HepG2 (cell line): Measurements from ENCODE around the gene SPHK2. TPM values are rescaled to one million over a fixed set of nuclear protein-coding genes. Genes with fewer than 3 reads are reported as not detected.

Experiments used
- DR1 ChIP-seq: sonication (generic); formaldehyde crosslinking; IDR thresholded peaks from 2 replicates; pipeline ENCODE4 v1.8.0; 2021; ENCODE audit warnings: mild to moderate bottlenecking, missing genetic modification reagents, inconsistent platforms
- HCFC1 ChIP-seq: fragments of 150-350 bp; IDR thresholded peaks from 2 replicates; pipeline ENCODE4 v1.6.1; 2014; ENCODE audit warnings: low read depth, low read length
- KAT2B ChIP-seq: fragments of 150-350 bp; IDR thresholded peaks from 2 replicates; pipeline ENCODE4 v1.6.1; 2014; ENCODE audit warnings: low read depth, low read length, borderline replicate concordance
- KMT2A ChIP-seq: sonication (generic); formaldehyde crosslinking; IDR thresholded peaks from 2 replicates; pipeline ENCODE4 v1.4.0; 2020; ENCODE audit warnings: missing genetic modification reagents
- MAFG ChIP-seq: sonication (generic); formaldehyde crosslinking; IDR thresholded peaks from 2 replicates; pipeline ENCODE4 v1.5.1; 2020; ENCODE audit warnings: mild to moderate bottlenecking, missing genetic modification reagents
- MIXL1 ChIP-seq: IDR thresholded peaks from 2 replicates; pipeline ENCODE4 v1.6.1; 2016
- PHB2 ChIP-seq: fragments of 450-650 bp; IDR thresholded peaks from 2 replicates; pipeline ENCODE4 v1.6.1; 2018; ENCODE audit not compliant: partially characterized antibody
- RCOR2 ChIP-seq: IDR thresholded peaks from 2 replicates; pipeline ENCODE4 v1.6.1; 2016; ENCODE audit warnings: missing biosample characterization, missing genetic modification reagents
- TCF12 ChIP-seq, 2 experiments: fragments of 450-650 bp in 1 of 2; sonication (generic) in 1 of 2; formaldehyde crosslinking in 1 of 2; IDR thresholded peaks; 2 replicates each; pipeline versions ENCODE4 v1.6.1 to v1.8.0; 2017 to 2022; ENCODE audit warnings: antibody characterized with exemption in 1 of 2, mild to moderate bottlenecking in 1 of 2, missing genetic modification reagents in 1 of 2, moderate library complexity in 1 of 2
- TRIM24 ChIP-seq: sonication (generic); formaldehyde crosslinking; IDR thresholded peaks from 2 replicates; pipeline ENCODE4 v1.8.0; 2022; ENCODE audit warnings: mild to moderate bottlenecking, missing genetic modification reagents
- ZFX ChIP-seq: sonication (generic); formaldehyde crosslinking; IDR thresholded peaks from 2 replicates; pipeline ENCODE4 v1.4.0; 2020; ENCODE audit warnings: mild to moderate bottlenecking, low read depth, missing genetic modification reagents, moderate library complexity
- ZNF256 ChIP-seq: sonication (generic); formaldehyde crosslinking; conservative IDR thresholded peaks from 2 replicates; pipeline ENCODE4 v1.4.0; 2020; ENCODE audit warnings: missing genetic modification reagents
- ZNF33A ChIP-seq: sonication (generic); formaldehyde crosslinking; IDR thresholded peaks from 2 replicates; pipeline ENCODE4 v1.5.1; 2020; ENCODE audit warnings: missing genetic modification reagents, mild to moderate bottlenecking, moderate library complexity, borderline replicate concordance
- ZNF350 ChIP-seq: sonication (generic); formaldehyde crosslinking; IDR thresholded peaks from 2 replicates; pipeline ENCODE4 v1.4.0; 2020; ENCODE audit warnings: mild to moderate bottlenecking, low read depth, missing genetic modification reagents, borderline replicate concordance
- ZNF44 ChIP-seq: sonication (generic); formaldehyde crosslinking; IDR thresholded peaks from 2 replicates; pipeline ENCODE4 v1.5.1; 2020; ENCODE audit warnings: mild to moderate bottlenecking, missing genetic modification reagents
- ZNF598 ChIP-seq: sonication (generic); formaldehyde crosslinking; IDR thresholded peaks from 2 replicates; pipeline ENCODE4 v1.5.1; 2020; ENCODE audit warnings: mild to moderate bottlenecking, missing genetic modification reagents, borderline replicate concordance
- ZNF761 ChIP-seq: sonication (generic); formaldehyde crosslinking; conservative IDR thresholded peaks from 2 replicates; pipeline ENCODE4 v1.4.0; 2020; ENCODE audit warnings: mild to moderate bottlenecking, missing genetic modification reagents
- ZSCAN25 ChIP-seq: sonication (generic); formaldehyde crosslinking; IDR thresholded peaks from 2 replicates; pipeline ENCODE4 v1.8.0; 2022; ENCODE audit warnings: mild to moderate bottlenecking, missing genetic modification reagents
- polyA plus RNA-seq, 8 experiments: library from polyadenylated mRNA; depleted of rRNA in 3 of 8; stranded (reverse) in 7 of 8; unstranded in 1 of 8; fragments of >200 nt; fragmentation: Illumina TruSeq in 4 of 8; extraction: Trizol in 4 of 8; gene quantifications; 2 replicates each; pipeline versions ENCODE4 v1.2.1 to v1.2.3, GENCODE V29; 2011 to 2016; ENCODE audit warnings: low read depth in 4 of 8, missing spikeins in 1 of 8, mixed read lengths in 1 of 8; ENCODE audit not compliant: insufficient read depth in 1 of 8
- total RNA-seq, 5 experiments: library from RNA; depleted of rRNA; stranded (reverse); fragments of >200 nt; fragmentation: Illumina TruSeq; extraction: Trizol; gene quantifications; 2 replicates each; pipeline ENCODE4 v1.2.3, GENCODE V29; 2016; ENCODE audit warnings: low read depth in 1 of 5
- TF ChIP-seq, protein P1 (sequence below): sonication (generic); formaldehyde crosslinking; IDR thresholded peaks from 2 replicates; pipeline ENCODE4 v1.5.1; 2020; ENCODE audit warnings: mild to moderate bottlenecking, missing genetic modification reagents, moderate library complexity
- TF ChIP-seq, protein P2 (sequence below): fragments of 450-650 bp; IDR thresholded peaks from 2 replicates; pipeline ENCODE4 v1.6.1; 2016
- TF ChIP-seq, protein P3 (sequence below): sonication (generic); formaldehyde crosslinking; IDR thresholded peaks from 2 replicates; pipeline ENCODE4 v1.5.0; 2020; ENCODE audit warnings: missing genetic modification reagents
- TF ChIP-seq, protein P4 (sequence below): sonication (generic); formaldehyde crosslinking; IDR thresholded peaks from 2 replicates; pipeline ENCODE4 v1.9.0; 2021; ENCODE audit warnings: missing genetic modification reagents, borderline replicate concordance
- TF ChIP-seq, protein P5 (sequence below): sonication (generic); formaldehyde crosslinking; IDR thresholded peaks from 2 replicates; pipeline ENCODE4 v1.5.0; 2020; ENCODE audit warnings: missing genetic modification reagents

SPHK2 gene
- total and polyA plus RNA-seq, 2 of the 13 experiments (the other 11 are each of a cell fraction or from before 2014, with no cell fraction given) = 2.9 to 14.4 TPM

DNA sequence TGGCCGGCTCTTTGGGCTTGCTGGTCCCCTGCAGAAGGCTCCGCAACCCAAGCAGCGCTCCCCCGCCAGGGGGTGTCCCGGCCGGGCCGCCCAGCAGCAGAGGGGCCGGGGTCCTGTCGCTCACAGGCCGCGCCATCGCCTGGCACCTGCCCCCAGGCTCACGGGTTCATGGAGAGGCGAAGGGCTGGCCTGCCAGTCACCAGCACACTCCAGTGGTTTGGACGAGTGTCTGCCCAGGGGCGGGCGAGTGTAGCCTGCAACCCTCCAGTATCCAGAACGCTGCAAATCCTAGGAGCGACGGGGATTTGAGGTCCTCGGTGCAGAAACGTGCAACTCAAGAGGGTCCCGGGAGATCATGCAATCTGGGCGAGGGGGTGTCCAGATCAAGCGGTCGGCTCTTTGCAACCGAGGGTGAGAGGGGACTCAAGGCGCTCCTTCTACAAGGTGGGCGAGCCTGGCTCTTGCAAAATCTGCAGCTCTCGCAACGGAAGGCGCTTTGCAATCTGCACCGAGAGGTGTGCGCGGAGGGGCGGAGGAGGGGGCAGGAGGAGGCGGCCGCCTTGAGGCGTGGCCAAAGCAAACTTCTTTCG is 17.6 kb downstream of the SPHK2 start, which contains the start of gene DBP (continued):
- TF ChIP-seq, protein P1, sequence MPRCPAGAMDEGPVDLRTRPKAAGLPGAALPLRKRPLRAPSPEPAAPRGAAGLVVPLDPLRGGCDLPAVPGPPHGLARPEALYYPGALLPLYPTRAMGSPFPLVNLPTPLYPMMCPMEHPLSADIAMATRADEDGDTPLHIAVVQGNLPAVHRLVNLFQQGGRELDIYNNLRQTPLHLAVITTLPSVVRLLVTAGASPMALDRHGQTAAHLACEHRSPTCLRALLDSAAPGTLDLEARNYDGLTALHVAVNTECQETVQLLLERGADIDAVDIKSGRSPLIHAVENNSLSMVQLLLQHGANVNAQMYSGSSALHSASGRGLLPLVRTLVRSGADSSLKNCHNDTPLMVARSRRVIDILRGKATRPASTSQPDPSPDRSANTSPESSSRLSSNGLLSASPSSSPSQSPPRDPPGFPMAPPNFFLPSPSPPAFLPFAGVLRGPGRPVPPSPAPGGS (CRISPR knock-in tag) = no peak
- TF ChIP-seq MAFG (CRISPR knock-in tag) (no peak), PHB2 (no peak), ZSCAN25 (CRISPR knock-in tag) (no peak), TCF12 (IDR thresholded peaks at IDR 0.05) (no peak), TCF12 (CRISPR knock-in tag; IDR thresholded peaks at IDR 0.05) (peak; percentile 29; the same call in 1 of the 2 replicates), ZNF33A (CRISPR knock-in tag) (no peak), RCOR2 (no peak), ZNF44 (CRISPR knock-in tag) (no peak), KAT2B (no peak), ZNF761 (CRISPR knock-in tag) (no peak), HCFC1 (no peak), ZFX (CRISPR knock-in tag) (peak; percentile 54; the same call in 1 of the 2 replicates), ZNF256 (CRISPR knock-in tag) (no peak), TRIM24 (CRISPR knock-in tag) (no peak), KMT2A (CRISPR knock-in tag) (no peak), DR1 (no peak), MIXL1 (no peak), ZNF598 (CRISPR knock-in tag) (no peak), ZNF350 (CRISPR knock-in tag) (no peak)
- TF ChIP-seq, protein P2, sequence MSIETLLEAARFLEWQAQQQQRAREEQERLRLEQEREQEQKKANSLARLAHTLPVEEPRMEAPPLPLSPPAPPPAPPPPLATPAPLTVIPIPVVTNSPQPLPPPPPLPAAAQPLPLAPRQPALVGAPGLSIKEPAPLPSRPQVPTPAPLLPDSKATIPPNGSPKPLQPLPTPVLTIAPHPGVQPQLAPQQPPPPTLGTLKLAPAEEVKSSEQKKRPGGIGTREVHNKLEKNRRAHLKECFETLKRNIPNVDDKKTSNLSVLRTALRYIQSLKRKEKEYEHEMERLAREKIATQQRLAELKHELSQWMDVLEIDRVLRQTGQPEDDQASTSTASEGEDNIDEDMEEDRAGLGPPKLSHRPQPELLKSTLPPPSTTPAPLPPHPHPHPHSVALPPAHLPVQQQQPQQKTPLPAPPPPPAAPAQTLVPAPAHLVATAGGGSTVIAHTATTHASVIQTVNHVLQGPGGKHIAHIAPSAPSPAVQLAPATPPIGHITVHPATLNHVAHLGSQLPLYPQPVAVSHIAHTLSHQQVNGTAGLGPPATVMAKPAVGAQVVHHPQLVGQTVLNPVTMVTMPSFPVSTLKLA = no peak
- TF ChIP-seq, protein P3, sequence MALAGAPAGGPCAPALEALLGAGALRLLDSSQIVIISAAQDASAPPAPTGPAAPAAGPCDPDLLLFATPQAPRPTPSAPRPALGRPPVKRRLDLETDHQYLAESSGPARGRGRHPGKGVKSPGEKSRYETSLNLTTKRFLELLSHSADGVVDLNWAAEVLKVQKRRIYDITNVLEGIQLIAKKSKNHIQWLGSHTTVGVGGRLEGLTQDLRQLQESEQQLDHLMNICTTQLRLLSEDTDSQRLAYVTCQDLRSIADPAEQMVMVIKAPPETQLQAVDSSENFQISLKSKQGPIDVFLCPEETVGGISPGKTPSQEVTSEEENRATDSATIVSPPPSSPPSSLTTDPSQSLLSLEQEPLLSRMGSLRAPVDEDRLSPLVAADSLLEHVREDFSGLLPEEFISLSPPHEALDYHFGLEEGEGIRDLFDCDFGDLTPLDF (CRISPR knock-in tag) = 0 out of 2 replicates have a peak, but pooled peaks have one; percentile 14
- TF ChIP-seq, protein P4, sequence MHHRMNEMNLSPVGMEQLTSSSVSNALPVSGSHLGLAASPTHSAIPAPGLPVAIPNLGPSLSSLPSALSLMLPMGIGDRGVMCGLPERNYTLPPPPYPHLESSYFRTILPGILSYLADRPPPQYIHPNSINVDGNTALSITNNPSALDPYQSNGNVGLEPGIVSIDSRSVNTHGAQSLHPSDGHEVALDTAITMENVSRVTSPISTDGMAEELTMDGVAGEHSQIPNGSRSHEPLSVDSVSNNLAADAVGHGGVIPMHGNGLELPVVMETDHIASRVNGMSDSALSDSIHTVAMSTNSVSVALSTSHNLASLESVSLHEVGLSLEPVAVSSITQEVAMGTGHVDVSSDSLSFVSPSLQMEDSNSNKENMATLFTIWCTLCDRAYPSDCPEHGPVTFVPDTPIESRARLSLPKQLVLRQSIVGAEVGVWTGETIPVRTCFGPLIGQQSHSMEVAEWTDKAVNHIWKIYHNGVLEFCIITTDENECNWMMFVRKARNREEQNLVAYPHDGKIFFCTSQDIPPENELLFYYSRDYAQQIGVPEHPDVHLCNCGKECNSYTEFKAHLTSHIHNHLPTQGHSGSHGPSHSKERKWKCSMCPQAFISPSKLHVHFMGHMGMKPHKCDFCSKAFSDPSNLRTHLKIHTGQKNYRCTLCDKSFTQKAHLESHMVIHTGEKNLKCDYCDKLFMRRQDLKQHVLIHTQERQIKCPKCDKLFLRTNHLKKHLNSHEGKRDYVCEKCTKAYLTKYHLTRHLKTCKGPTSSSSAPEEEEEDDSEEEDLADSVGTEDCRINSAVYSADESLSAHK = no peak
- TF ChIP-seq, protein P5, sequence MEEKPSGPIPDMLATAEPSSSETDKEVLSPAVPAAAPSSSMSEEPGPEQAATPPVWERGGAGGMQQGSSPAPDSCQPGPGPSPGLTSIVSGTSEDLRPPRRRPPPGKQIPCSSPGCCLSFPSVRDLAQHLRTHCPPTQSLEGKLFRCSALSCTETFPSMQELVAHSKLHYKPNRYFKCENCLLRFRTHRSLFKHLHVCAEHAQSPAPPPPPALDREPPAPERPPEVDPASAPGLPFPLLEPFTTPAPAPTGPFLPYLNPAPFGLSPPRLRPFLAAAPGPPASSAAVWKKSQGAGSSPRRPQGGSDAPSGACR (CRISPR knock-in tag) = peak; percentile 6; the same call in 1 of the 2 replicates
